MV-4-11 (cell line): ENCODE results near the gene AHDC1.
"Not testable (repeated sequence)": the region's sequence is repeated elsewhere in the genome, so short reads cannot be mapped to it uniquely, and the experiment has no call there.

Experiments used
- DNase-seq: peaks from one replicate; lab custom pipeline; 2025; lab: John Stamatoyannopoulos, UW

The AHDC1 gene

GRCh38 chr1:27549807-27550408 lies 54.0 kb downstream of the AHDC1 start:
- no peak for DNase-seq

DNA sequence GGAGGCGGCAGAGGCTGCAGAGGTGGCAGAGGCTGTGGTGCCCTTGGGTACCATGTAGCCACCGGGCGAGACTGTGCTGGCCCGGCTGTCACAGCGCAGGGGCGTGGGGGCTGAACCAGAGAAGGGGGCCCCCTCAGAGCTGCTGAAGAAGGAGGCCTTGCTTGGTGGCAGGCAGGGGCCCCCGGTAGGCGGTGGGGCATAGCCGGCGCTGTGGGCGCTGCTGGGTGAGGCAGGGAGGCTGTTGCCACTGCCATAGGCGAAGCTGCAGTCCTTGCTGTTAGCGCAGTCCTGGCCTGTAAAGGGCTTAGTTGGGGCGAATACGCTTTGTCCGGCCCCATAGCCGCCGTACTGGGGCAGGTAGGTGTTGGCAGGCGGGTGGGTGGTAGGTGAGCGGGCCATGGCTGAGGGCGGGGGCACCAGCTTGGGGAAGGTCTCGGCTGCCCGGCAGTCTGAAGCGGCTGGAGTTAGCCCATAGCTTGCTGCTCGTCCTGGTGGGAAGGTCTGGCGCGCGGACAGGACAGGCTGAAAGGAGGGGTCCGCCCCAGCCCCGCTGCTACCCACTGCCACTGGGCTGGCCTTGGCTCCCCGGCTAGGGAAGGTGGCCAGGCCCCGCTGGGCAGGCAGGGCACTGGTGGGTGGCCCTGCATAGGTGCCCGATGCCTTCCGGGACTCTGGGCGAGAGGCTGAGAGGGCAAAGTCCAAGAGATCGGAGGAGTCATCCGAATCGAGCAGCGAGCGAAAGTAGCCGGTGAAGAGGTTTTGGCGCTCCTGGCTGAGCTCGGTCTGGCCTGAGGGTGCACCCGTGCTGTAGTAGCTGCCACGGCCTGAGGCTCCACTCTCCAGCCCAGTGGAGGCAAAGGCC lies 54.9 kb downstream of the AHDC1 start:
- DNase-seq: no peak

DNA sequence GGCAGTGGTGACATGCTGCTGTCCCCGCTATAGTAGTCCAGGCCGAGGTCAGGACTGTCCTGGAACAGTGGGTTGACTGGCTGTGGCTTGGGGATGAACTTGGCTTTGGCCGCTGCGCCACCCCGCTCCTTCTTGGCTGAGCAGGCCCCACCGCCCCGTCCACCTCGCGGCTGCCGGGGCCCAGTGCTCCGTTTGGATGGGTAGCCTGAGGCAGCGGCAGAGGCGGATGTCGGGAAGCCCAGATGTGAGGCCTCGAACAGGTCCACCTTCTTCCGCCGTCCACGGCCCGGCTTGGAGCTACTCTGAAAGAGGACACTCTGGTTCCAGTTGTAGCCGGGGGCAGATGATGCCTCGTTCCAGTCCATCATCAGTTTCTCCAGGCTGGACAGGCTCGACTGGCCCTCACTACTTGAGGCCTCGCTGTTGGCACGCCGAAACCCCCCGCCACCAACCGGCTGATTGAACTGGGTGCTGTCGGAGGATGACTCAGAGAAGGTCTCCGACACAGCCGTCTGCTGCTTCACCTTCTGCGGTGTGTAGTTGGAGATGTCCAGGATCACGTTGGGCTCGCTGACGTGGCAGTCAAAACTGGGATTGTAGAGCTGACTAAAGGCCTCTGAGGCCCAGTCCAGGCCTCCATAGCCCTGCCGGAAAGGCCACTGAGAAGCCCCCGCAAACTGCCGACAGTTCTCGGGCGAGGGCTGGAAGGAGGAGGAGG lies 55.6 kb downstream of the AHDC1 start:
- no peak for DNase-seq

DNA sequence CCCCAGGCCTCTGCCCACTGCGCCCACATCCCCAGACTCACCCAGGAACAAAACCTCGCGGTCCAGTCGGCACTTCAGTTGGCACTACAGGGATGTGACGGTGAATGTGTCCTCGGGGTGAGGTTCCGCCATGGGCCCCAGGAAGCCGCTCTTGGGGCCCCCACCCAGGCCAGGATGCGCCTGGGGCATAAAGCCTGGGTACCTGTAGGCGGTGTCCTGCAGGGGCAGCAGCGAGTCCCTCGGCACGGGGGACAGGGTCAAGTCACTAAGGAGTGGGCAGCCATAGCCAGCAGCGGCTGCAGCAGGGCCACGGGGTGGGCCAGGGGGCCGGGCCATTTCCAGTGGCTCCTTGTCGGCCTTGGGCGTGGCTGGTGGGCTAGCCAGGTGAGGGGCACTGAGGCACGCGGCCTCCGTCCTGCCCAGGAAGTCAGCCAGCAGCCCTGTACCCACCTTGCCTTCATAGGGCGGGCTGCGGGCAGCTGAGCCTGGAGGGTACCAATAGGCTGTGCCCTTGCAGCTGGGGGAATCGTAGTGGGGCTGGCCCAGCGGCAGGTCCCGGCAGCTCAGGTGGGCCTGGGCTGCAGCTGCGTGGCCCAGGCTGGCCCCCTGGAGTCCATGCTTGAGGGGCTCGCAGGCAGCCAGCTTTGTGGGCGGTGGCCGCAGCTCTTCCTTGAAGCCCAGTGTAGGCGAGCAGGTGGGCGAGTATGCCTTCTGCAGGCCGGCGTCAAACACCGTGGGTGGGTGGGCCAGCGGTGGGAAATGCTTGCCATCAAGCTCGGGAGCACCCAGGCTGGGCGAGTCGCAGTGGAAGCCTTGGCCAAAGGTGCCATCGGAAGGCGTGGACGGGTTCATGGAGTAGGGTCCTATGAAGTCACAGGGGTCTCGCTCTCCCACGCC lies 56.5 kb downstream of the AHDC1 start:
- DNase-seq: no peak

DNA sequence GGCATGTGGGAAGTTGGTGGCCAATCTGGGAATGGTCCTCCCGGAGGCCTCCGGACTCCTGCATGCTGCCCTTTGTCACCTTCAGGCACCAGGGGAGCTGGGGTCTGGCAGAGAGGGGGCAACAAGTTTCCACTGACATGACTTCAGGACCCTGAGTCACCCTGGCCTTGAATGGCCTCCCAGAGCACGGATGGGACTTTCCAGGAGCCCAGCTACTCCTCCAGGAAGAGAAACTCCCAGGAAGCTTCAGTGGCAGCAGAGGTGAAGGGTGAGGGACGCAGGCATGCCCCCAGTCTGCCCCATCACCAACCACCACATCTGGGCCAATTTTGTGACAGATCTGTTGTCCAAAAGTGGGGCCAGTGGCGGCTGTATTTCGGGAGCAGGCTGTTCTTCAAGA lies 58.1 kb downstream of the AHDC1 start:
- no peak for DNase-seq

DNA sequence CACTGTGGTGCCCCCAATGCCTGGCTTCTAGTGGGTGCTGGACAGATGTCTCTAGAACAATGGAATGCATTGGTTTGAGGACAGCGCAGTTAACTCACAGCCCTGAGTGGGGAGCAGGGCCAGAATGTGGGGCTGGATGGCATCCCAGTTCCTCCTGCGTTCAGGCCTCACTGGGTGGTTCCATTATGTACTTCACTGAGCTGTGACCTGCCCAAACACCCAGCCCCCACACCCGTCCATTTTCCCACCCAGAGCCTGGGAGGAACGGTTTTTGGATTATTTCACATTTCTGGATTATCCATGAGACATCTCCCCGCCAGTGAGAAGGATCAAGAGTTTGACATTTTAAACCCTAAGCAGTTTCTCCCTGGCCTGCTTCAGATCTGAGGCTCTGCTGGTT lies 58.7 kb downstream of the AHDC1 start:
- DNase-seq: no peak

GRCh38 chr1:27544834-27545233 lies 59.1 kb downstream of the AHDC1 start:
- no peak for DNase-seq

DNA sequence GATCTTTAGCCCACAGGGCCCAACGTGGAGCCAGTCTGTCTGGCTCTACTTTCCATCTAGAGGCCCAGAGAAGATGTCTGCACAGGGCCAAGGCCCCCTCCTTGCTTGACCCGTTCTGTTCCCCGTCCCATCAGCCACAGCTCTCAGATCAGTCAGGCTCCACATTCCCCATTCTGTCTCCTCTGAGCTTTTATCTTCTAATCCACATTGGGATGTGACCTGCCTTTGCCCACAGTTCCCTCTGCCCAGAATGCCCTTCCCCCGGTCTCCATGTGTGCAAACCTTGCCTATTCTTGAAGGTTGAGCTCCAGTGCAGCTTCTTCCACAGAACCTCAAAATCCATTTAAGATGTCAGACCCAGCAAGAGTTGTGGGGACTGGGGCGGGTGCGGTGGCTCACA lies 60.7 kb downstream of the AHDC1 start:
- DNase-seq: no peak

- DNase-seq: peak; percentile 19
These were observed 61.3 kb downstream of the AHDC1 start for GRCh38 chr1:27542463-27543273.

DNA sequence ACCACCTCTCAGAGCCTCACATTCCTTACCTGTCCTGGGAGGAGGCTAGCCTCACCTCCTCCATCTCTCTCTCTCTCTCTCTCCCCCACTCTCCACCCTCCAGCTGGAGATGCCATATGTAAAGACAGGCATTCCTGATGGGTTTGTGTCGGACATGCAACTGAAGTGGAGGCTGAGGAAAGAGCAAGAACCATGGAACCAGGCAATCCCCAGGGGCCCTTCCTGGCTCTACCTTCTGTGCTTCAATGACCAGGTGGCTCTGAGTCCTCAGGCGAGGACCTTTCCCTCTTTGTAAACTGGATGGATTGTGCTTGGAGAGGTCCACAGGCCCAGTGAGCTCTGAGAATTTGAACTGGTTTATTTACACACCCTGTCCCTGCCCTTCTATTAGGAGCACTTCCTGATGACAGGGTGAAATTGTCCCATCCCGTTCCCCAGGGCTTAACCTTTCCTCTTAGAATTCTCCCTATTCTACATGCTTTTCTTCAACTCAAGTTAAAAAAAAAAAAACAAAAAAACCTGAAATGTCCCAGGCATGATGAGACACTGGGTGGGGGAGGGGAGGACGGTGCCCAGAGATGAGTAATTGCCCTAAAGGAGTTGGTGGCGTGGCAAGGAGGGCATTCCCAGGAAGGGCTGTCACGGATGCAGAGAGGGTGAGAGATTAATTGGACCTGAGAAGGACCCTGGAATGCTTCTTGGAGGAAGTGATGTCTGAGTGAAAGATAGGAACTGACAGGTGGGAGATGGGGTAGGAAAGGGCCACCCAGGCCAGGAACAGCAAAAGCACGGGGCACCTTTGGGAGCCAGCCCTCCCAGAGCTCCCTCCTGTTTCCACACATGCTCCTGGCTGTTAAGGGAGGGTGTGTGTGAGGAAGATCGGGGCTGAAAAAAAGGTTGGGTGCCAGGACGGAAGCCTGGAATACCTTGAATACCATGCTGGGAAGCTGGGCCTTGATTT lies 63.8 kb downstream of the AHDC1 start:
- DNase-seq: no peak

GRCh38 chr1:27538793-27539192 lies 65.2 kb downstream of the AHDC1 start:
- peak; percentile 68 for DNase-seq

DNA sequence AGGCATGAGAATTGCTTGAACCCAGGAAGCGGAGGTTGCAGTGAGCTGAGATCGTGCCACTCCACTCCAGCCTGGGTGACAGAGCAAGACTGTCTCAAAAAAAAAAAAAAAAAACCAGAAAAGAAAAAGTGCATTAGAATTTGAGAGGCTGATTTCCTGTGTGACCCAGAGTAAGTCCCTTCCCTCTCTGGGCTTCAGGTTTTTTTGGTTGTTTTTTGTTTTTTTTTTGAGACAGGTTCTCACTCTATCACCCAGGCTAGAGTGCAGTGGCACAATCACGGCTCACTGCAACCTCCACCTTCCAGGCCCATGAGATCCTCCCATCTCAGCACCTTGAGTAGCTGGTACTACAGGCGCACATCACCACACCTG lies 65.7 kb downstream of the AHDC1 start:
- not testable (repeated sequence) for DNase-seq

DNA sequence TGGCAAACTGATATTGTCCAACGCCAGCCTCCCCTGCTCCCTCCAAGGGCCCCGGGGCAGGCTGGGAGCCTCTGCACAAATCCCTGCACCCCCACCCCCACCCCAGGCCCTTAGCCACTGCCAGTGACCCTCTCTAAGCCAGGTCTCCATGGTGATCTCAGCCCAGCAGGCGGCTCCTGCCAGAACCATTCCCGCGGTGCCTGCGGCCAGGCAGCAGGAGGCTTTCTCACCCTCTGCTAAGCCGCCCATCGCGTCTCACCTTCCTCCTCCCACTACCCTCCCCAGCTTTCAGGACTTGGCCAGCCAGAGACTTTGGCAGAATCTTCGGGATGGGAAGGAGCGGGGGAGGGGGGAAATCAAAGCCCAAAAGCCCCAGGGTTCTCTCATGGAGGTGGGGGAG lies 67.2 kb downstream of the AHDC1 start:
- DNase-seq: no peak

- no peak for DNase-seq
These were observed 67.8 kb downstream of the AHDC1 start for GRCh38 chr1:27536010-27536757.

DNA sequence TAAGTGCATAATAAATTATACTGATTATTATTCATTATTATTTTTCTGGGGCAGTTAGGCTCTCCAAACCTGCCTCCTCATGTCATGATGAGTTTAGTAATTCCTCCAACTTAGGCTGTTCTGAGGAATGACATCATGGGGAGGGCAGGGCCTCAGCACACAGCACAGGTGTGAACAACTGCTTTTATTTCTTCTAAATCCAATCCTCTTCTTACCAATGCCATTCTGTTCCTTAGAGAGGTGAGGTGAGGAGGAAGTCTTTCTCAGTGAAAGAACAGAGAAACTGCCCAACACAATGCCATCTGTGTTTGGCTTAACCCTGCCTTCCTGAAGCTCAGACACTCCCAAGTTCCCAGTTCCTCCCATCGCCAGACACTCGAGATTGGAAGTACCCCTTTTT lies 68.6 kb downstream of the AHDC1 start:
- DNase-seq: no peak

DNA sequence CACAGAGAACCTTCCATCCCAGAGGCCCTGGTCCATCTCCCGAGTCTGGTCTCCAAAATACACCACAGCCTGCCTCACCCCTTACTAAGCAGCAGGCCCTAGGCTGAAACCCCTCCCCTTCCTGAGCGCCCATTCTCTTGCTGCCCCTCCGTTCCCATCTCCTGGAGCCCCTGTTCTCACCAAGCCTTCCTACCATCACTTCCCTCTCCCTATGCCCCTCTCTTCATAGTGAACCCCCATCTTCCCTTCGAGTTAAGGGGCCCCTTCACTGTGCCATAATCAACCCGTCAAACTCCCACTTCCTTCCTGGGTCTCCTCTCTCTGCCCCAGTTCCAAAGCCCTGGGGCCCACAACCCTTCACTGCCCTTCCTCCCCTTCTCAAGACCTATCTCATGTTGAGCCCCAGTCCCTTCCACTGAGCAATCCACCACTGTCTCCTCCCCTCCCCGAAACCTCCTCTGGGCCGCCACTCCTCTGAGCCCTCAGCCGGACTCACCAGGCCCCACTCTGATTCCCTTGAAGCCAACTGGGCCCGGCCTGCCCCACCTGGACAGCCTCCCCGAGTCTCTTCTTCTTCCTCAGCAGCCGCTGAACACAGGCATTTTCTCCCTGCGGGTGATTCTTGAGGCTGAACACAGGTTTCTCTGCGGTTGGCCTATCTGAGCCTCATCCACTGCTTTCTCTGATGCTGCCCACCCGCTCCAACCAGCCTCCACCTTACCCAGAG lies 71.8 kb downstream of the AHDC1 start:
- DNase-seq: no peak

- DNase-seq: no peak
These were observed 73.8 kb downstream of the AHDC1 start for GRCh38 chr1:27530192-27530591.

- no peak for DNase-seq
These were observed 74.3 kb downstream of the AHDC1 start for GRCh38 chr1:27529704-27530018.
